H9 (cell line): ENCODE results near the gene GLP2R. TPM values are rescaled to one million over a fixed set of nuclear protein-coding genes. Genes with fewer than 3 reads are reported as not detected.
"Not testable (repeated sequence)": the region's sequence is repeated elsewhere in the genome, so short reads cannot be mapped to it uniquely, and the experiment has no call there.

Source experiments
- DNase-seq: peaks from one replicate; pipeline ENCODE4 v3.0.0-alpha.2; 2017
- H2AFZ ChIP-seq: one replicate; pipeline ENCODE4 v1.6.1; 2013; ENCODE audit warnings: mild to moderate bottlenecking, low read length, control low read depth, moderate library complexity
- H2AK5ac ChIP-seq: 2 replicates; pipeline ENCODE4 v1.6.1; 2013; ENCODE audit warnings: low read length, control low read depth, mixed read lengths; ENCODE audit not compliant: insufficient read length
- H2BK120ac ChIP-seq: one replicate; pipeline ENCODE4 v1.6.1; 2013; ENCODE audit warnings: low read depth, mild to moderate bottlenecking, low read length, control low read depth, inconsistent platforms; ENCODE audit not compliant: poor library complexity, severe bottlenecking
- H2BK12ac ChIP-seq: 2 replicates; pipeline ENCODE4 v1.6.1; 2013; ENCODE audit warnings: low read length, control low read depth, mixed read lengths, low read depth; ENCODE audit not compliant: insufficient read length
- H2BK15ac ChIP-seq: 2 replicates; pipeline ENCODE4 v1.6.1; 2013; ENCODE audit warnings: low read depth, low read length, control low read depth
- H2BK20ac ChIP-seq: one replicate; pipeline ENCODE4 v1.6.1; 2013; ENCODE audit warnings: low read depth, mild to moderate bottlenecking, low read length, control low read depth, inconsistent platforms; ENCODE audit not compliant: poor library complexity, severe bottlenecking
- H2BK5ac ChIP-seq: 2 replicates; pipeline ENCODE4 v1.6.1; 2013; ENCODE audit warnings: low read length, control low read depth, mixed read lengths; ENCODE audit not compliant: insufficient read length
- H3K14ac ChIP-seq: 2 replicates; pipeline ENCODE4 v1.6.1; 2013; ENCODE audit warnings: low read length, control low read depth; ENCODE audit not compliant: insufficient read depth
- H3K18ac ChIP-seq: 2 replicates; pipeline ENCODE4 v1.6.1; 2013; ENCODE audit warnings: low read depth, mild to moderate bottlenecking, mixed read lengths, low read length, control low read depth; ENCODE audit not compliant: insufficient read length
- H3K23ac ChIP-seq: 2 replicates; pipeline ENCODE4 v1.6.1; 2013; ENCODE audit warnings: low read length, control low read depth, mixed read lengths, low read depth; ENCODE audit not compliant: insufficient read length
- H3K23me2 ChIP-seq: 2 replicates; pipeline ENCODE4 v1.6.1; 2013; ENCODE audit warnings: low read depth, mild to moderate bottlenecking, mixed read lengths, low read length, control low read depth; ENCODE audit not compliant: insufficient read length, poor library complexity, severe bottlenecking
- H3K27ac ChIP-seq: 2 replicates; pipeline ENCODE4 v1.5.1; 2013; ENCODE audit warnings: low read length, control low read depth, mixed read lengths, low read depth; ENCODE audit not compliant: insufficient read length
- H3K27me3 ChIP-seq: 2 replicates; pipeline ENCODE4 v1.6.1; 2013; ENCODE audit warnings: low read length, control low read depth, inconsistent platforms; ENCODE audit not compliant: insufficient read depth
- H3K4ac ChIP-seq: 2 replicates; pipeline ENCODE4 v1.6.1; 2013; ENCODE audit warnings: low read depth, mild to moderate bottlenecking, control low read depth, inconsistent platforms, low read length, moderate library complexity
- H3K4me1 ChIP-seq: 2 replicates; pipeline ENCODE4 v1.6.1; 2013; ENCODE audit warnings: low read length, control low read depth, inconsistent platforms; ENCODE audit not compliant: insufficient read depth
- H3K4me2 ChIP-seq: 2 replicates; pipeline ENCODE4 v1.6.1; 2013; ENCODE audit warnings: low read length, control low read depth, mixed read lengths; ENCODE audit not compliant: insufficient read length, insufficient read depth
- H3K56ac ChIP-seq: 2 replicates; pipeline ENCODE4 v1.6.1; 2013; ENCODE audit warnings: low read depth, mild to moderate bottlenecking, mixed read lengths, low read length, control low read depth; ENCODE audit not compliant: insufficient read length
- H3K79me1 ChIP-seq: 2 replicates; pipeline ENCODE4 v1.6.1; 2013; ENCODE audit warnings: low read depth, mild to moderate bottlenecking, moderate library complexity, low read length, control low read depth, inconsistent platforms; ENCODE audit not compliant: insufficient read depth, poor library complexity, severe bottlenecking
- H3K79me2 ChIP-seq: 2 replicates; pipeline ENCODE4 v1.6.1; 2013; ENCODE audit warnings: low read length, control low read depth, inconsistent platforms; ENCODE audit not compliant: insufficient read depth
- H3K9ac ChIP-seq: 2 replicates; pipeline ENCODE4 v1.6.1; 2013; ENCODE audit warnings: low read length, control low read depth, mixed read lengths; ENCODE audit not compliant: insufficient read length; ENCODE audit errors: extremely low read depth
- H3K9me3 ChIP-seq: one replicate; pipeline ENCODE4 v1.6.1; 2013; ENCODE audit warnings: low read depth, low read length, inconsistent platforms; ENCODE audit not compliant: control insufficient read depth
- H3T11ph ChIP-seq: one replicate; pipeline ENCODE4 v1.6.1; 2013; ENCODE audit warnings: mild to moderate bottlenecking, low read length, control low read depth, inconsistent platforms
- H4K20me1 ChIP-seq: one replicate; pipeline ENCODE4 v1.6.1; 2013; ENCODE audit not compliant: control insufficient read depth, insufficient read length, insufficient read depth
- H4K5ac ChIP-seq: 2 replicates; pipeline ENCODE4 v1.6.1; 2013; ENCODE audit warnings: low read depth, mild to moderate bottlenecking, mixed read lengths, low read length, control low read depth; ENCODE audit not compliant: insufficient read length
- H4K8ac ChIP-seq: replicated peaks from 2 replicates; pipeline ENCODE4 v1.6.1; 2013; ENCODE audit warnings: low read length, control low read depth, mixed read lengths, low read depth; ENCODE audit not compliant: insufficient read length
- H4K91ac ChIP-seq: 2 replicates; pipeline ENCODE4 v1.6.1; 2013; ENCODE audit warnings: low read depth, mild to moderate bottlenecking, moderate library complexity, mixed read lengths, low read length, control low read depth; ENCODE audit not compliant: insufficient read length
- H3K27ac Mint-ChIP-seq, 3 experiments: 2 replicates in 2 of 3; 3 replicates in 1 of 3; pipeline ENCODE4 v1.8.0; 2020 to 2021; ENCODE audit warnings: mixed read lengths in 3 of 3, mild to moderate bottlenecking in 1 of 3, moderate library complexity in 1 of 3
- H3K27me3 Mint-ChIP-seq: 2 replicates; pipeline ENCODE4 v1.8.0; 2021; ENCODE audit warnings: low read depth, mild to moderate bottlenecking, moderate library complexity, mixed read lengths
- H3K36me3 Mint-ChIP-seq, 3 experiments: 2 replicates in 2 of 3; 3 replicates in 1 of 3; pipeline ENCODE4 v1.8.0; 2020 to 2021; ENCODE audit warnings: low read depth in 3 of 3, mixed read lengths in 3 of 3; ENCODE audit not compliant: insufficient read depth in 1 of 3
- H3K4me1 Mint-ChIP-seq, 2 experiments: 2 replicates each; pipeline ENCODE4 v1.8.0; 2020; ENCODE audit warnings: mixed read lengths in 2 of 2
- H3K4me3 Mint-ChIP-seq, 2 experiments: 2 replicates in 1 of 2; 3 replicates in 1 of 2; pipeline ENCODE4 v1.8.0; 2020 to 2021; ENCODE audit warnings: mild to moderate bottlenecking in 2 of 2, mixed read lengths in 2 of 2, moderate library complexity in 1 of 2
- H3K9me3 Mint-ChIP-seq, 2 experiments: 2 replicates in 1 of 2; 3 replicates in 1 of 2; pipeline ENCODE4 v1.8.0; 2020; ENCODE audit warnings: mild to moderate bottlenecking in 2 of 2, mixed read lengths in 2 of 2, moderate library complexity in 1 of 2
- CTCF ChIP-seq: fragments of 200-600 bp; sonication (generic); conservative IDR thresholded peaks from 3 replicates; pipeline ENCODE4 v1.8.0; 2021; ENCODE audit warnings: antibody characterized with exemption, mild to moderate bottlenecking
- WGBS: extraction: QIAGEN DNeasy Blood & Tissue Kit; methylation state at CpG from one replicate; pipeline ENCODE4 v1.1.7; 2013; ENCODE audit warnings: missing lambda C conversion rate, low lambda C conversion rate, mixed read lengths; ENCODE audit not compliant: insufficient read length; ENCODE audit errors: extremely low coverage; 5-methylcytosine and 5-hydroxymethylcytosine counted together
- total RNA-seq: library from RNA; stranded (reverse); gene quantifications from 2 replicates; pipeline ENCODE4 v1.2.1, GENCODE V29; 2021

GLP2R gene
- total RNA-seq, 1 experiment from 2014 or later, result not detected

GRCh38 chr17:9918804-9919352 is 93.2 kb downstream of the GLP2R start:
- Histone ChIP-seq H2AK5ac (no peak overlapping the region), H3K23me2 (no peaks in the 10 kb centered on the region), H2AFZ (no peak overlapping the region), H3K79me1 (no peaks in the 10 kb centered on the region), H4K5ac (no peak overlapping the region), H3K9me3 (no peaks in the 10 kb centered on the region), H3K4ac (no peak overlapping the region), H3K4me2 (no peak overlapping the region), H3K23ac (no peak overlapping the region), H3K9ac (no peak overlapping the region), H4K91ac (no peak overlapping the region), H3T11ph (no peak overlapping the region), H3K56ac (no peak overlapping the region), H2BK12ac (no peak overlapping the region), H3K27ac (no peak overlapping the region), H3K79me2 (no peaks in the 10 kb centered on the region), H2BK120ac (no peak overlapping the region), H2BK15ac (no peak overlapping the region), H2BK20ac (no peak overlapping the region), H3K4me1 (no peaks in the 10 kb centered on the region), H4K8ac (no peak overlapping the region), H4K20me1 (no peaks in the 10 kb centered on the region), H3K27me3 (no peaks in the 10 kb centered on the region), H3K18ac (no peak overlapping the region), H3K14ac (no peak overlapping the region), H2BK5ac (no peak overlapping the region)
- no peak for DNase-seq
- H3K27me3 Mint-ChIP-seq, result no peaks in the 10 kb centered on the region; the same call in 1 of the 2 replicates
- WGBS, result no CpG with 5 or more reads among the region's 5 CpGs
- peak overlapping the region in 1 of 3 experiments; percentile 63; a peak in 1 of 7 replicates for H3K27ac Mint-ChIP-seq
- peaks cover 0 to 6% of the 10 kb centered on the region in 2 experiments; a peak in 3 of 4 replicates for H3K4me1 Mint-ChIP-seq
- H3K9me3 Mint-ChIP-seq, result no peaks in the 10 kb centered on the region; a peak in 1 of 5 replicates
- H3K36me3 Mint-ChIP-seq, result no peaks in the 10 kb centered on the region
- TF ChIP-seq CTCF, result no peak
- H3K4me3 Mint-ChIP-seq, result no peak overlapping the region

GRCh38 chr17:9921216-9921615 is 95.5 kb downstream of the GLP2R start:
- not testable (repeated sequence) for H3K4me1 Mint-ChIP-seq, H3T11ph ChIP-seq, DNase-seq, H3K27ac ChIP-seq, H3K18ac ChIP-seq, H3K4me2 ChIP-seq, H3K14ac ChIP-seq, H2BK120ac ChIP-seq, H2AK5ac ChIP-seq, H3K4ac ChIP-seq, H3K9me3 ChIP-seq, H3K23me2 ChIP-seq, H2BK5ac ChIP-seq, H2BK12ac ChIP-seq, H3K56ac ChIP-seq, H3K23ac ChIP-seq, H3K27ac Mint-ChIP-seq, H4K91ac ChIP-seq, H2BK15ac ChIP-seq, H3K4me3 Mint-ChIP-seq, H3K36me3 Mint-ChIP-seq, H2AFZ ChIP-seq, H4K20me1 ChIP-seq, H3K9ac ChIP-seq, H3K9me3 Mint-ChIP-seq, H3K79me1 ChIP-seq, H3K27me3 Mint-ChIP-seq, H3K79me2 ChIP-seq, H2BK20ac ChIP-seq, H4K8ac ChIP-seq, H3K27me3 ChIP-seq, H3K4me1 ChIP-seq, H4K5ac ChIP-seq
- no CpG with 5 or more reads among the region's 13 CpGs for WGBS
